OCI-LY3 (cell line): ENCODE measurements around the gene IKZF4.
"Not testable (repeated sequence)": the region's sequence is repeated elsewhere in the genome, so short reads cannot be mapped to it uniquely, and the experiment has no call there.

Source experiments
- H2AFZ ChIP-seq: fragments of 200-600, 300-600 bp; shearing (Covaris generic); 2 replicates; pipeline ENCODE4 v1.6.0; 2014; ENCODE audit warnings: antibody characterized with exemption, low read depth, low read length
- H3K27ac ChIP-seq: fragments of 200-600, 300-600 bp; sonication (generic); 2 replicates; pipeline ENCODE4 v1.5.1; 2014; ENCODE audit warnings: mild to moderate bottlenecking, low read length, moderate library complexity, mixed read lengths
- H3K27me3 ChIP-seq: fragments of 200-600, 300-600 bp; sonication (generic); 2 replicates; pipeline ENCODE4 v1.6.1; 2014; ENCODE audit warnings: low read depth, low read length, mixed read lengths
- H3K36me3 ChIP-seq: fragments of 200-600, 300-600 bp; sonication (generic); replicated peaks from 2 replicates; pipeline ENCODE3; 2014; ENCODE audit warnings: low read depth, low read length, mixed read lengths
- H3K4me1 ChIP-seq: fragments of 300-600, 200-600 bp; sonication (generic); 2 replicates; pipeline ENCODE4 v1.6.1; 2014; ENCODE audit warnings: low read length, mixed read lengths
- H3K4me2 ChIP-seq: fragments of 200-600, 300-600 bp; sonication (generic); 2 replicates; pipeline ENCODE4 v1.6.1; 2014; ENCODE audit warnings: low read length, mixed read lengths
- H3K4me3 ChIP-seq: fragments of 300-600, 200-600 bp; sonication (generic); 2 replicates; pipeline ENCODE4 v1.5.1; 2014; ENCODE audit warnings: antibody characterized with exemption, mild to moderate bottlenecking, low read length, moderate library complexity
- H3K79me2 ChIP-seq: fragments of 300-600, 200-600 bp; shearing (Covaris generic); 2 replicates; pipeline ENCODE4 v1.6.1; 2014; ENCODE audit warnings: mild to moderate bottlenecking, low read length, mixed read lengths
- H3K9ac ChIP-seq: fragments of 300-600, 200-600 bp; shearing (Covaris generic); 2 replicates; pipeline ENCODE4 v1.6.0; 2014; ENCODE audit warnings: mild to moderate bottlenecking, low read length, moderate library complexity
- H3K9me3 ChIP-seq: fragments of 200-600, 300-600 bp; shearing (Covaris generic); 2 replicates; pipeline ENCODE4 v1.6.1; 2014; ENCODE audit warnings: low read length, mixed read lengths; ENCODE audit not compliant: insufficient read depth
- H4K20me1 ChIP-seq: fragments of 200-600, 300-600 bp; sonication (generic); 2 replicates; pipeline ENCODE4 v1.6.1; 2016; ENCODE audit warnings: low read length, mixed read lengths; ENCODE audit not compliant: insufficient read depth
- CTCF ChIP-seq: fragments of 200-600, 300-600 bp; sonication (generic); IDR thresholded peaks from 2 replicates; pipeline ENCODE4 v1.5.1; 2014; ENCODE audit warnings: antibody characterized with exemption, low read length, low read depth
- EZH2phosphoT487 ChIP-seq: fragments of 200-600 bp; shearing (Covaris generic); IDR thresholded peaks from 2 replicates; pipeline ENCODE4 v1.6.1; 2018; ENCODE audit warnings: antibody characterized with exemption, mixed run types, low read depth

The IKZF4 gene

GRCh38 chr12:56040151-56040550 lies 19.3 kb downstream of the IKZF4 start:
- H3K9me3 ChIP-seq = no peaks in the 10 kb centered on the region
- H3K27me3 ChIP-seq = no peaks in the 10 kb centered on the region
- H3K36me3 ChIP-seq = peaks cover 25% of the 10 kb centered on the region
- no peak overlapping the region for H3K4me3 ChIP-seq
- no peak overlapping the region for H3K9ac ChIP-seq
- TF ChIP-seq CTCF (no peak), EZH2phosphoT487 (no peak)
- no peak overlapping the region for H2AFZ ChIP-seq
- peaks cover 7% of the 10 kb centered on the region for H4K20me1 ChIP-seq
- no peak overlapping the region for H3K27ac ChIP-seq
- H3K4me1 ChIP-seq = peaks cover 17% of the 10 kb centered on the region
- peaks cover 23% of the 10 kb centered on the region for H3K79me2 ChIP-seq
- H3K4me2 ChIP-seq = no peak overlapping the region

DNA sequence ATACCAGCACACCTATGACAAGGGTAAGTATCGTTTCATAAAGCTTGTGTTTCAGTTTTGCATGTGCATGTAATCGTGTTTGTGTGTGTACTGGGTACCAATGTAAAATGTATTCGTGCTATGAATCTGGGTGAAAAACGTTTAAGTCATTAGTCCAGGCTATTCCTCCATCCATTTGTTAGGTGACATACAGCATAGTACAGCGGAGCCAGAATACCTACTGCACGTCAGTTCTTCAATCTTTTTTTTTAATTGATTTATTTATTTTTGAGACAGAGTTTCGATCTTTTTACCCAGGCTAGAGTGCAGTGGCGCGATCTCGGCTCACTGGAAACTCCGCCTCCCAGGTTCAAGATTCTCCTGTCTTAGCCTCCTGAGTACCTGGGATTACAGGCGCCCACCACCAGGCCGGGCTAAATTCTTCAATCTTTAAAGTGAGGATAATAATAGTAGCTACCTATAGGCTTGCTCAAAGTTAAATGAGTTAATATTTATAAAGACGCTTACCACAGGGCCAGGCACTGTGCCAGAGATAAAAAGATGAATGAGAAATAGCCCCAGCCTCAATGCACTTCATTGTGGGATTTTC lies 20.2 kb downstream of the IKZF4 start:
- H3K27ac ChIP-seq = peak overlapping the region; percentile 74
- H3K9ac ChIP-seq = peak overlapping the region; percentile 82
- H3K4me1 ChIP-seq = peaks cover 17% of the 10 kb centered on the region
- peak overlapping the region; percentile 92 for H3K4me2 ChIP-seq
- no peaks in the 10 kb centered on the region for H3K27me3 ChIP-seq
- no peaks in the 10 kb centered on the region for H3K9me3 ChIP-seq
- peaks cover 23% of the 10 kb centered on the region for H3K79me2 ChIP-seq
- H3K4me3 ChIP-seq = peak overlapping the region; percentile 85
- peaks cover 30% of the 10 kb centered on the region for H3K36me3 ChIP-seq
- TF ChIP-seq EZH2phosphoT487 (no peak), CTCF (no peak)
- H2AFZ ChIP-seq = peak overlapping the region; percentile 90
- peaks cover 7% of the 10 kb centered on the region for H4K20me1 ChIP-seq

- H3K36me3 ChIP-seq = peaks cover 30% of the 10 kb centered on the region
Observed at GRCh38 chr12:56041552-56042429, 20.9 kb downstream of the IKZF4 start, which contains the start of gene RPS26. RPS26 (plus strand) TSS chr12:56041918; CDS start chr12:56042167, 249 bp downstream.

DNA sequence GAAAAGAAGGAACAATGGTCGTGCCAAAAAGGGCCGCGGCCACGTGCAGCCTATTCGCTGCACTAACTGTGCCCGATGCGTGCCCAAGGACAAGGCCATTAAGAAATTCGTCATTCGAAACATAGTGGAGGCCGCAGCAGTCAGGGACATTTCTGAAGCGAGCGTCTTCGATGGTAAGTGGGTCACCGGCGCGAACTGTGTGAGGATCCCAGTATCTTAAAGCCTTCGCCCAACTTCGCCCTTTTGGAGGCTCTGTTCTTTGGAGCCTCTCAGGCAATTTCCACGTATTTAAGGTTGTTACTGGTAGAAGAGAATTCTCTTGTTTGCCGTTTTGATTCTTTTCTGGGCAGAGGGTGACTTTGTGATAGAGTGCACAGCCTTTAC lies 21.6 kb downstream of the IKZF4 start:
- not testable (repeated sequence) for H3K27me3 ChIP-seq, H3K9me3 ChIP-seq, H4K20me1 ChIP-seq, H2AFZ ChIP-seq
- Histone ChIP-seq H3K36me3 (peaks cover 30% of the 10 kb centered on the region), H3K4me3 (peak overlapping the region; percentile 85), H3K4me2 (peak overlapping the region; percentile 99), H3K79me2 (peaks cover 23% of the 10 kb centered on the region), H3K4me1 (peaks cover 29% of the 10 kb centered on the region), H3K27ac (peak overlapping the region; percentile 74), H3K9ac (peak overlapping the region; percentile 82)

More at GRCh38 chr12:56041552-56042429, 20.9 kb downstream of the IKZF4 start, which contains the start of gene RPS26:
- H2AFZ ChIP-seq = peak within 1 kb of the TSS; percentile 98
- H3K27ac ChIP-seq = peak within 1 kb of the TSS; percentile 74
- H3K9ac ChIP-seq = peak within 1 kb of the TSS; percentile 82
- H3K4me2 ChIP-seq = peak within 1 kb of the TSS; percentile 99
- peaks cover 23% of the 10 kb centered on the region for H3K79me2 ChIP-seq
- TF ChIP-seq EZH2phosphoT487 (no peak), CTCF (peak; percentile 49)
- H3K9me3 ChIP-seq = no peaks in the 10 kb centered on the region
- H3K4me1 ChIP-seq = peaks cover 24% of the 10 kb centered on the region
- peak within 1 kb of the TSS; percentile 85 for H3K4me3 ChIP-seq
- no peaks in the 10 kb centered on the region for H3K27me3 ChIP-seq
- H4K20me1 ChIP-seq = peaks cover 7% of the 10 kb centered on the region
